SK-N-SH treated with all-trans-retinoic acid at 6 μM for 48 hours (cell line): ENCODE measurements around the gene CHST14.

Source experiments
- ATAC-seq: fragments of 200-7000 bp; cut with Tn5 transposase; 3 replicates; pipeline ENCODE4 v1.9.1; 2020; ENCODE audit warnings: mild to moderate bottlenecking, moderate library complexity
- BACH2 ChIP-seq: fragments of 250-450 bp; sonication (Bioruptor Pico); IDR thresholded peaks from 2 replicates; pipeline ENCODE4 v1.9.0; 2021; ENCODE audit warnings: mild to moderate bottlenecking, borderline replicate concordance
- CREB5 ChIP-seq: fragments of 250-450 bp; sonication (Bioruptor Pico); IDR thresholded peaks from 2 replicates; pipeline ENCODE4 v1.5.1; 2020; ENCODE audit warnings: low read depth, mild to moderate bottlenecking, moderate library complexity
- CSRNP3 ChIP-seq: fragments of 250-450 bp; sonication (Bioruptor Pico); IDR thresholded peaks from 2 replicates; pipeline ENCODE4 v1.5.1; 2021; ENCODE audit warnings: mild to moderate bottlenecking, moderate library complexity
- ESRRG ChIP-seq: fragments of 250-450 bp; sonication (Bioruptor Pico); IDR thresholded peaks from 2 replicates; pipeline ENCODE4 v1.6.1; 2021; ENCODE audit warnings: mild to moderate bottlenecking
- GLIS3 ChIP-seq: fragments of 250-450 bp; sonication (Bioruptor Pico); IDR thresholded peaks from 2 replicates; pipeline ENCODE4 v1.5.0; 2020; ENCODE audit warnings: mild to moderate bottlenecking, moderate library complexity
- ISL1 ChIP-seq: fragments of 250-450 bp; sonication (Bioruptor Pico); IDR thresholded peaks from 2 replicates; pipeline ENCODE4 v2.1.2; 2022; ENCODE audit warnings: mild to moderate bottlenecking, moderate library complexity
- OSR1 ChIP-seq: fragments of 250-450 bp; sonication (Bioruptor Pico); IDR thresholded peaks from 2 replicates; pipeline ENCODE4 v1.8.0; 2022; ENCODE audit warnings: moderate library complexity, mild to moderate bottlenecking, inconsistent platforms
- PATZ1 ChIP-seq: fragments of 250-450 bp; sonication (Bioruptor Pico); IDR thresholded peaks from 2 replicates; pipeline ENCODE4 v1.8.0; 2020; ENCODE audit warnings: mild to moderate bottlenecking, moderate library complexity, borderline replicate concordance
- POU6F1 ChIP-seq: fragments of 250-450 bp; sonication (Bioruptor Pico); IDR thresholded peaks from 2 replicates; pipeline ENCODE4 v1.8.0; 2021; ENCODE audit warnings: low read depth, mild to moderate bottlenecking, moderate library complexity, borderline replicate concordance
- PPARA ChIP-seq: fragments of 250-450 bp; sonication (Bioruptor Pico); IDR thresholded peaks from 2 replicates; pipeline ENCODE4 v1.5.0; 2020; ENCODE audit warnings: mild to moderate bottlenecking, borderline replicate concordance
- RARB ChIP-seq: fragments of 250-450 bp; sonication (Bioruptor Pico); IDR thresholded peaks from 2 replicates; pipeline ENCODE4 v1.8.0; 2021; ENCODE audit warnings: mild to moderate bottlenecking, moderate library complexity
- SNAI2 ChIP-seq: fragments of 250-450 bp; sonication (Bioruptor Pico); IDR thresholded peaks from 2 replicates; pipeline ENCODE4 v1.5.0; 2020; ENCODE audit warnings: mild to moderate bottlenecking, moderate library complexity
- TOX ChIP-seq: fragments of 250-450 bp; sonication (Bioruptor Pico); IDR thresholded peaks from 2 replicates; pipeline ENCODE4 v1.8.0; 2021; ENCODE audit warnings: mild to moderate bottlenecking, moderate library complexity, borderline replicate concordance
- TSHZ2 ChIP-seq: fragments of 250-450 bp; sonication (Bioruptor Pico); IDR thresholded peaks from 2 replicates; pipeline ENCODE4 v1.5.0; 2020; ENCODE audit warnings: mild to moderate bottlenecking, moderate library complexity
- ZC3H10 ChIP-seq: fragments of 250-450 bp; sonication (Bioruptor Pico); IDR thresholded peaks from 2 replicates; pipeline ENCODE4 v1.5.1; 2021; ENCODE audit warnings: mild to moderate bottlenecking, moderate library complexity
- ZFP3 ChIP-seq: fragments of 250-450 bp; sonication (Bioruptor Pico); IDR thresholded peaks from 2 replicates; pipeline ENCODE4 v1.5.0; 2020; ENCODE audit warnings: mild to moderate bottlenecking, moderate library complexity
- ZFP30 ChIP-seq: fragments of 450-650 bp; formaldehyde crosslinking; IDR thresholded peaks from 2 replicates; pipeline ENCODE4 v1.5.0; 2022; ENCODE audit warnings: mild to moderate bottlenecking, moderate library complexity
- ZNF565 ChIP-seq: fragments of 450-650 bp; formaldehyde crosslinking; conservative IDR thresholded peaks from 2 replicates; pipeline ENCODE4 v1.5.0; 2020; ENCODE audit warnings: low read depth, mild to moderate bottlenecking, moderate library complexity
- ZNF70 ChIP-seq: fragments of 450-650 bp; formaldehyde crosslinking; IDR thresholded peaks from 2 replicates; pipeline ENCODE4 v1.5.0; 2020; ENCODE audit warnings: mild to moderate bottlenecking, moderate library complexity
- ZNF8 ChIP-seq: fragments of 450-650 bp; formaldehyde crosslinking; IDR thresholded peaks from 2 replicates; pipeline ENCODE4 v1.5.0; 2020; ENCODE audit warnings: mild to moderate bottlenecking, moderate library complexity

Gene CHST14

GRCh38 chr15:40450047-40450446 lies 20.7 kb upstream of the CHST14 start (continued):
- no peak for TF ChIP-seq TSHZ2 (CRISPR knock-in tag)

GRCh38 chr15:40451527-40452158 lies 19.1 kb upstream of the CHST14 start:
- TF ChIP-seq ZNF70 (CRISPR knock-in tag) (no peak), RARB (no peak), TOX (CRISPR knock-in tag) (no peak), PPARA (CRISPR knock-in tag) (no peak), ZFP3 (CRISPR knock-in tag) (no peak), PATZ1 (CRISPR knock-in tag) (no peak), ISL1 (no peak), POU6F1 (no peak), TSHZ2 (CRISPR knock-in tag) (no peak), GLIS3 (no peak), CSRNP3 (CRISPR knock-in tag) (no peak), BACH2 (CRISPR knock-in tag) (no peak), SNAI2 (CRISPR knock-in tag) (no peak), ZNF565 (no peak), ZFP30 (CRISPR knock-in tag) (no peak), OSR1 (CRISPR knock-in tag) (no peak), CREB5 (no peak), ZC3H10 (CRISPR knock-in tag) (no peak), ESRRG (CRISPR knock-in tag) (no peak), ZNF8 (CRISPR knock-in tag) (no peak)
- ATAC-seq, result no peak
